Fibroblast of pulmonary artery (primary cell): ENCODE results near the gene SYTL5.
A peak's percentile ranks its signal among the peaks of the same experiment; 100 is the strongest.
"Not testable (repeated sequence)": the region's sequence is repeated elsewhere in the genome, so short reads cannot be mapped to it uniquely, and the experiment has no call there.

Experiments used
- DNase-seq: peaks from one replicate; pipeline ENCODE4 v3.0.0-alpha.2; 2010; ENCODE audit warnings: low read depth
- H3K4me3 ChIP-seq: replicated peaks from 2 replicates; pipeline ENCODE4 v1.5.1; 2011; ENCODE audit warnings: low read depth, mild to moderate bottlenecking, control low read depth, low read length, moderate library complexity
- CTCF ChIP-seq: IDR thresholded peaks from 2 replicates; pipeline ENCODE4 v1.5.1; 2011; ENCODE audit warnings: mild to moderate bottlenecking, control low read depth, low read length, inconsistent platforms; ENCODE audit errors: missing control alignments

The SYTL5 gene

DNA sequence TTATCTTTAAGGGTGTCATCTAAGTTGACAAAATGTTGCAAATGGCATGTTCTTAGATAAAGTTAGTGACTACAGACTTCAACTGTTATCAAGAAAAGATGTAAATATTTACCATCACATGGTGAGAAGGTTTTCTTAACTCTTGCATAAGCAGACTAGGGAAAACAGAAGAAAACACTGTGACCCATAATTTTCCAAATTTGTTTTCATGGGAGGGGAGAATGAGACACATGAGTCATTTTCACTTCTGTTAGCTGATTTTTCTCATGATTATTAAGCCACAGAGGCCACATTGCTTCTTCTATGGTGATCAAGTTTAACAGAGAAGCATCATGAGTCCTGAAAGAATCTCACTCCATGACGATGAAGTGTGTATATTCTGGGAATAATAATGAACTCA lies 30.2 kb upstream of the SYTL5 start:
- no peak for TF ChIP-seq CTCF
- DNase-seq = no peak
- no peak overlapping the region for H3K4me3 ChIP-seq

GRCh38 chrX:37984880-37985279 lies 21.5 kb upstream of the SYTL5 start:
- no peak for TF ChIP-seq CTCF
- no peak for DNase-seq
- no peak overlapping the region for H3K4me3 ChIP-seq

DNA sequence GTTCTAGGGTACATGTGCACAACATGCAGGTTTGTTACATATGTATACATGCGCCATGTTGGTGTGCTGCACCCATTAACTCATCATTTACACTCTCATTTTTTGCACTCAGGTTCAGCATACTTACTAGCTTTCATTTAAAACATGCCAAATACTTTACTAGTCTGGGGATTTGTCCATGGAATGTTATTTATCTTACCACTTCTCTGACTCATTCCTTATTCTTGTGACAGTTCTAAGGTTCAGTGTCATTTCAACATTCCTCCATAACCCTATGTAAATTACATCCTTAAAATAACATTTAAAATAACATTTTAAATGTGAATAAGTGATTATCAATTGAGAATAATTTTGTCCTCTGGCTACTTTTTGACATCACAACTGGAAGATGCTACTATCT lies 19.5 kb upstream of the SYTL5 start:
- DNase-seq = peak; percentile 57
- H3K4me3 ChIP-seq = no peak overlapping the region
- TF ChIP-seq CTCF = no peak

DNA sequence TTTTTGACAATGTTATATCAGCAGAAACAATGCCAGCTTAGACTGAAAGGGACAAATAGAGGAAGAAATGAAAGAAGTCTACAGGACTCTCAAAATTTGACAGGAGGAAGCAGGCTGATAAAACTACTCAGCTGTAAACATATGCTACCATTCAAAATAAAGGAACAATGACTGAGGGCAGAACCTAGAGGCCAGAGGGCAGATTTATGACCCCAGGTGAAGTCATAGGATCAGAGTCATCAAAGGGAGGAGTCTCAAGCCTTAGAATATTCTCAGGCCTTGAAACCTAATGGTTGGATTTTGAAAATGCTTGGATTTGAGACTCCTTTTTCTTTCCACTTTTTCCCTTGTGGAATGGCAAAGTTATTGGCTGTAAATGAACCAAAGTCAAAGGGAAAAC lies 17.0 kb upstream of the SYTL5 start:
- no peak for TF ChIP-seq CTCF
- DNase-seq = no peak
- H3K4me3 ChIP-seq = no peak overlapping the region

GRCh38 chrX:37991303-37991702 lies 15.1 kb upstream of the SYTL5 start:
- H3K4me3 ChIP-seq, DNase-seq: not testable (repeated sequence)

DNA sequence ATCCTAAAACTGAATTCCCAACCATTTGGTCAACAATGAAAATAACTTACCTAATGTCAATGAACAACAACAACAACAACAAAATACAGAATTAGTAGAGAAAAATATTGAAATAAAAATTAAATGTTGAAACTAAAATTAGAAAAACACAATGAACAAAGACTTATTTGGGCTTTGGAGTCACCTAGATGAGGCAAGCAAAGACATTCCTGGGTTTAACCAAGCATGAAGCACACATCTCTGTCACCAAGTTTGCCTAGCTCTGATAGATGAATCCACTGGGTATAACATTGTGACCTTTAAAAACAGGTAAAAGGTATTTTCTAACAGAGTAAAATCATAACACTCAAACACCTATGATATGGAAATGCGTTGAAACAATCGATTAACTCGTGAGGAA lies 13.2 kb upstream of the SYTL5 start:
- H3K4me3 ChIP-seq = no peak overlapping the region
- DNase-seq = no peak
- no peak for TF ChIP-seq CTCF

GRCh38 chrX:37993837-37994619 lies 12.3 kb upstream of the SYTL5 start:
- no peak overlapping the region for H3K4me3 ChIP-seq
- no peak for TF ChIP-seq CTCF
- DNase-seq = no peak
